HCT116 (cell line): Measurements from ENCODE around the gene MMP28.

Experiments
- CBX3 ChIP-seq: IDR thresholded peaks from 2 replicates; pipeline ENCODE4 v1.6.1; 2012; ENCODE audit warnings: low read depth
- EGR1 ChIP-seq: IDR thresholded peaks from 2 replicates; pipeline ENCODE4 v1.6.1; 2012; ENCODE audit warnings: low read depth
- POLR2A ChIP-seq: IDR thresholded peaks from 2 replicates; pipeline ENCODE4 v1.7.0; 2011; ENCODE audit warnings: borderline replicate concordance; ENCODE audit not compliant: insufficient read depth, insufficient read length; ENCODE audit errors: extremely low read depth
- POLR2AphosphoS5 ChIP-seq: IDR thresholded peaks from 2 replicates; pipeline ENCODE4 v1.6.1; 2011; ENCODE audit warnings: mild to moderate bottlenecking, low read depth, low read length, moderate library complexity
- REST ChIP-seq: IDR thresholded peaks from 2 replicates; pipeline ENCODE4 v1.6.1; 2012; ENCODE audit warnings: low read depth
- TCF7L2 ChIP-seq: IDR thresholded peaks from 2 replicates; pipeline ENCODE4 v1.7.0; 2011; ENCODE audit warnings: borderline replicate concordance, inconsistent platforms; ENCODE audit not compliant: insufficient read depth, insufficient read length; ENCODE audit errors: extremely low read depth
- YY1 ChIP-seq: IDR thresholded peaks from 2 replicates; pipeline ENCODE4 v1.6.1; 2011; ENCODE audit warnings: low read length, low read depth, moderate library complexity, mild to moderate bottlenecking; ENCODE audit not compliant: insufficient replicate concordance; ENCODE audit errors: extremely low read depth
- ZFX ChIP-seq: fragments of 450-650 bp; IDR thresholded peaks from 2 replicates; pipeline ENCODE4 v1.6.1; 2017
- TF ChIP-seq, protein P1 (sequence below), 3 experiments: fragments of 200-600 bp in 1 of 3; sonication (generic) in 1 of 3; IDR thresholded peaks in 2 of 3; conservative IDR thresholded peaks in 1 of 3; 2 replicates each; pipeline ENCODE4 v1.5.1; 2012 to 2017; ENCODE audit warnings: low read depth in 2 of 3, low read length in 2 of 3, antibody characterized with exemption in 1 of 3, borderline replicate concordance in 1 of 3, control low read depth in 1 of 3, mild to moderate bottlenecking in 1 of 3, mixed read lengths in 1 of 3, mixed run types in 1 of 3, moderate library complexity in 1 of 3; ENCODE audit not compliant: insufficient read depth in 1 of 3

GRCh38 chr17:35844547-35844946 is 49.1 kb upstream of the MMP28 start:
- TF ChIP-seq ZFX (no peak), POLR2A (no peak), REST (no peak), POLR2AphosphoS5 (no peak), CBX3 (no peak), YY1 (no peak), EGR1 (no peak), TCF7L2 (no peak)
- TF ChIP-seq, protein P1, sequence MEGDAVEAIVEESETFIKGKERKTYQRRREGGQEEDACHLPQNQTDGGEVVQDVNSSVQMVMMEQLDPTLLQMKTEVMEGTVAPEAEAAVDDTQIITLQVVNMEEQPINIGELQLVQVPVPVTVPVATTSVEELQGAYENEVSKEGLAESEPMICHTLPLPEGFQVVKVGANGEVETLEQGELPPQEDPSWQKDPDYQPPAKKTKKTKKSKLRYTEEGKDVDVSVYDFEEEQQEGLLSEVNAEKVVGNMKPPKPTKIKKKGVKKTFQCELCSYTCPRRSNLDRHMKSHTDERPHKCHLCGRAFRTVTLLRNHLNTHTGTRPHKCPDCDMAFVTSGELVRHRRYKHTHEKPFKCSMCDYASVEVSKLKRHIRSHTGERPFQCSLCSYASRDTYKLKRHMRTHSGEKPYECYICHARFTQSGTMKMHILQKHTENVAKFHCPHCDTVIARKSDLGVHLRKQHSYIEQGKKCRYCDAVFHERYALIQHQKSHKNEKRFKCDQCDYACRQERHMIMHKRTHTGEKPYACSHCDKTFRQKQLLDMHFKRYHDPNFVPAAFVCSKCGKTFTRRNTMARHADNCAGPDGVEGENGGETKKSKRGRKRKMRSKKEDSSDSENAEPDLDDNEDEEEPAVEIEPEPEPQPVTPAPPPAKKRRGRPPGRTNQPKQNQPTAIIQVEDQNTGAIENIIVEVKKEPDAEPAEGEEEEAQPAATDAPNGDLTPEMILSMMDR (IDR thresholded peaks at IDR 0.05 in 2 of 3, conservative IDR thresholded peaks at IDR 0.05 in 1 of 3; ENCODE audit: borderline replicate concordance in 1 of 3, insufficient read depth in 1 of 3, low read depth in 2 of 3, low read length in 2 of 3) = no peak
